H9 (cell line): ENCODE results near the gene MICAL2. TPM values are rescaled to one million over a fixed set of nuclear protein-coding genes. Genes with fewer than 3 reads are reported as not detected.

Source experiments
- DNase-seq: peaks from one replicate; pipeline ENCODE4 v3.0.0-alpha.2; 2017
- H2AFZ ChIP-seq: one replicate; pipeline ENCODE4 v1.6.1; 2013; ENCODE audit warnings: mild to moderate bottlenecking, low read length, control low read depth, moderate library complexity
- H2AK5ac ChIP-seq: 2 replicates; pipeline ENCODE4 v1.6.1; 2013; ENCODE audit warnings: low read length, control low read depth, mixed read lengths; ENCODE audit not compliant: insufficient read length
- H2BK120ac ChIP-seq: one replicate; pipeline ENCODE4 v1.6.1; 2013; ENCODE audit warnings: low read depth, mild to moderate bottlenecking, low read length, control low read depth, inconsistent platforms; ENCODE audit not compliant: poor library complexity, severe bottlenecking
- H2BK12ac ChIP-seq: 2 replicates; pipeline ENCODE4 v1.6.1; 2013; ENCODE audit warnings: low read length, control low read depth, mixed read lengths, low read depth; ENCODE audit not compliant: insufficient read length
- H2BK15ac ChIP-seq: 2 replicates; pipeline ENCODE4 v1.6.1; 2013; ENCODE audit warnings: low read depth, low read length, control low read depth
- H2BK20ac ChIP-seq: one replicate; pipeline ENCODE4 v1.6.1; 2013; ENCODE audit warnings: low read depth, mild to moderate bottlenecking, low read length, control low read depth, inconsistent platforms; ENCODE audit not compliant: poor library complexity, severe bottlenecking
- H2BK5ac ChIP-seq: 2 replicates; pipeline ENCODE4 v1.6.1; 2013; ENCODE audit warnings: low read length, control low read depth, mixed read lengths; ENCODE audit not compliant: insufficient read length
- H3K14ac ChIP-seq: 2 replicates; pipeline ENCODE4 v1.6.1; 2013; ENCODE audit warnings: low read length, control low read depth; ENCODE audit not compliant: insufficient read depth
- H3K18ac ChIP-seq: 2 replicates; pipeline ENCODE4 v1.6.1; 2013; ENCODE audit warnings: low read depth, mild to moderate bottlenecking, mixed read lengths, low read length, control low read depth; ENCODE audit not compliant: insufficient read length
- H3K23ac ChIP-seq: 2 replicates; pipeline ENCODE4 v1.6.1; 2013; ENCODE audit warnings: low read length, control low read depth, mixed read lengths, low read depth; ENCODE audit not compliant: insufficient read length
- H3K23me2 ChIP-seq: 2 replicates; pipeline ENCODE4 v1.6.1; 2013; ENCODE audit warnings: low read depth, mild to moderate bottlenecking, mixed read lengths, low read length, control low read depth; ENCODE audit not compliant: insufficient read length, poor library complexity, severe bottlenecking
- H3K27ac ChIP-seq: 2 replicates; pipeline ENCODE4 v1.5.1; 2013; ENCODE audit warnings: low read length, control low read depth, mixed read lengths, low read depth; ENCODE audit not compliant: insufficient read length
- H3K27me3 ChIP-seq: 2 replicates; pipeline ENCODE4 v1.6.1; 2013; ENCODE audit warnings: low read length, control low read depth, inconsistent platforms; ENCODE audit not compliant: insufficient read depth
- H3K4ac ChIP-seq: 2 replicates; pipeline ENCODE4 v1.6.1; 2013; ENCODE audit warnings: low read depth, mild to moderate bottlenecking, control low read depth, inconsistent platforms, low read length, moderate library complexity
- H3K4me1 ChIP-seq: 2 replicates; pipeline ENCODE4 v1.6.1; 2013; ENCODE audit warnings: low read length, control low read depth, inconsistent platforms; ENCODE audit not compliant: insufficient read depth
- H3K4me2 ChIP-seq: 2 replicates; pipeline ENCODE4 v1.6.1; 2013; ENCODE audit warnings: low read length, control low read depth, mixed read lengths; ENCODE audit not compliant: insufficient read length, insufficient read depth
- H3K56ac ChIP-seq: 2 replicates; pipeline ENCODE4 v1.6.1; 2013; ENCODE audit warnings: low read depth, mild to moderate bottlenecking, mixed read lengths, low read length, control low read depth; ENCODE audit not compliant: insufficient read length
- H3K79me1 ChIP-seq: 2 replicates; pipeline ENCODE4 v1.6.1; 2013; ENCODE audit warnings: low read depth, mild to moderate bottlenecking, moderate library complexity, low read length, control low read depth, inconsistent platforms; ENCODE audit not compliant: insufficient read depth, poor library complexity, severe bottlenecking
- H3K79me2 ChIP-seq: 2 replicates; pipeline ENCODE4 v1.6.1; 2013; ENCODE audit warnings: low read length, control low read depth, inconsistent platforms; ENCODE audit not compliant: insufficient read depth
- H3K9ac ChIP-seq: 2 replicates; pipeline ENCODE4 v1.6.1; 2013; ENCODE audit warnings: low read length, control low read depth, mixed read lengths; ENCODE audit not compliant: insufficient read length; ENCODE audit errors: extremely low read depth
- H3K9me3 ChIP-seq: one replicate; pipeline ENCODE4 v1.6.1; 2013; ENCODE audit warnings: low read depth, low read length, inconsistent platforms; ENCODE audit not compliant: control insufficient read depth
- H3T11ph ChIP-seq: one replicate; pipeline ENCODE4 v1.6.1; 2013; ENCODE audit warnings: mild to moderate bottlenecking, low read length, control low read depth, inconsistent platforms
- H4K20me1 ChIP-seq: one replicate; pipeline ENCODE4 v1.6.1; 2013; ENCODE audit not compliant: control insufficient read depth, insufficient read length, insufficient read depth
- H4K5ac ChIP-seq: 2 replicates; pipeline ENCODE4 v1.6.1; 2013; ENCODE audit warnings: low read depth, mild to moderate bottlenecking, mixed read lengths, low read length, control low read depth; ENCODE audit not compliant: insufficient read length
- H4K8ac ChIP-seq: replicated peaks from 2 replicates; pipeline ENCODE4 v1.6.1; 2013; ENCODE audit warnings: low read length, control low read depth, mixed read lengths, low read depth; ENCODE audit not compliant: insufficient read length
- H4K91ac ChIP-seq: 2 replicates; pipeline ENCODE4 v1.6.1; 2013; ENCODE audit warnings: low read depth, mild to moderate bottlenecking, moderate library complexity, mixed read lengths, low read length, control low read depth; ENCODE audit not compliant: insufficient read length
- H3K27ac Mint-ChIP-seq, 3 experiments: 2 replicates in 2 of 3; 3 replicates in 1 of 3; pipeline ENCODE4 v1.8.0; 2020 to 2021; ENCODE audit warnings: mixed read lengths in 3 of 3, mild to moderate bottlenecking in 1 of 3, moderate library complexity in 1 of 3
- H3K27me3 Mint-ChIP-seq: 2 replicates; pipeline ENCODE4 v1.8.0; 2021; ENCODE audit warnings: low read depth, mild to moderate bottlenecking, moderate library complexity, mixed read lengths
- H3K36me3 Mint-ChIP-seq, 3 experiments: 2 replicates in 2 of 3; 3 replicates in 1 of 3; pipeline ENCODE4 v1.8.0; 2020 to 2021; ENCODE audit warnings: low read depth in 3 of 3, mixed read lengths in 3 of 3; ENCODE audit not compliant: insufficient read depth in 1 of 3
- H3K4me1 Mint-ChIP-seq, 2 experiments: 2 replicates each; pipeline ENCODE4 v1.8.0; 2020; ENCODE audit warnings: mixed read lengths in 2 of 2
- H3K4me3 Mint-ChIP-seq, 2 experiments: 2 replicates in 1 of 2; 3 replicates in 1 of 2; pipeline ENCODE4 v1.8.0; 2020 to 2021; ENCODE audit warnings: mild to moderate bottlenecking in 2 of 2, mixed read lengths in 2 of 2, moderate library complexity in 1 of 2
- H3K9me3 Mint-ChIP-seq, 2 experiments: 2 replicates in 1 of 2; 3 replicates in 1 of 2; pipeline ENCODE4 v1.8.0; 2020; ENCODE audit warnings: mild to moderate bottlenecking in 2 of 2, mixed read lengths in 2 of 2, moderate library complexity in 1 of 2
- CTCF ChIP-seq: fragments of 200-600 bp; sonication (generic); conservative IDR thresholded peaks from 3 replicates; pipeline ENCODE4 v1.8.0; 2021; ENCODE audit warnings: antibody characterized with exemption, mild to moderate bottlenecking
- WGBS: extraction: QIAGEN DNeasy Blood & Tissue Kit; methylation state at CpG from one replicate; pipeline ENCODE4 v1.1.7; 2013; ENCODE audit warnings: missing lambda C conversion rate, low lambda C conversion rate, mixed read lengths; ENCODE audit not compliant: insufficient read length; ENCODE audit errors: extremely low coverage; 5-methylcytosine and 5-hydroxymethylcytosine counted together
- total RNA-seq: library from RNA; stranded (reverse); gene quantifications from 2 replicates; pipeline ENCODE4 v1.2.1, GENCODE V29; 2021

The MICAL2 gene
- total RNA-seq, 1 experiment from 2014 or later: 4.7 TPM

DNA sequence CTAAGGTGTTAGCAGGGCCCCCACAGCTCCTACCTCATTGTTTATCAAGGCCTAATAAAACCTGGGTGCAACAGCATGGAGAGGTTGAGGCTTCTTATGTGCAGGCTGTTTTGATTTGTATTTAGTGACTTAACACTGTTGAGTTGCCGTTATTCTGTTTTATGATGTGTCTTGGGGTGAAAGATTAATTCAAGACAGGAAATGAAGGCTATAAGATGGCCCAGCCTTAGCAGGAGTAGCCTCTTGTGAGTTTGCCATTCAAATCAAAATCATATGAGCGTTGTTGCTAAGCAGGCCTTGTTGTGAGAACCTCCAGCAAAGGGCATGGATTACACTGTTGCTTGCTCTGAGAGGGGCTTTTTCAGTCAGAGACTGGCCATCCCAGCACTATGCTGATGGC, 31.8 kb downstream of the MICAL2 start:
- Histone ChIP-seq H4K91ac (no peak overlapping the region), H4K20me1 (no peaks in the 10 kb centered on the region), H3K9ac (no peak overlapping the region), H2BK12ac (no peak overlapping the region), H3K79me2 (no peaks in the 10 kb centered on the region), H2AFZ (no peak overlapping the region), H4K8ac (no peak overlapping the region), H3K27ac (no peak overlapping the region), H3K4me2 (no peak overlapping the region), H3K56ac (no peak overlapping the region), H3K4me1 (no peaks in the 10 kb centered on the region; the same call in 1 of the 2 replicates), H2BK5ac (no peak overlapping the region), H3K14ac (no peak overlapping the region), H3K79me1 (no peaks in the 10 kb centered on the region), H4K5ac (no peak overlapping the region), H2BK15ac (no peak overlapping the region), H2BK120ac (no peak overlapping the region), H3K9me3 (no peaks in the 10 kb centered on the region), H3K23me2 (no peaks in the 10 kb centered on the region), H3K23ac (no peak overlapping the region), H3K27me3 (no peaks in the 10 kb centered on the region), H2AK5ac (no peak overlapping the region), H3K4ac (no peak overlapping the region), H3K18ac (no peak overlapping the region), H2BK20ac (no peak overlapping the region), H3T11ph (no peak overlapping the region)
- no peaks in the 10 kb centered on the region for H3K9me3 Mint-ChIP-seq
- H3K27me3 Mint-ChIP-seq: peaks cover 2% of the 10 kb centered on the region; the same call in 1 of the 2 replicates
- H3K4me1 Mint-ChIP-seq: peaks cover 11 to 16% of the 10 kb centered on the region in 2 experiments
- WGBS: no CpG with 5 or more reads among the region's 2 CpGs
- TF ChIP-seq CTCF: no peak
- no peaks in the 10 kb centered on the region for H3K36me3 Mint-ChIP-seq
- H3K27ac Mint-ChIP-seq: 0 out of 7 replicates have a peak overlapping the region, but pooled peaks of 1 of the 3 experiments have one; percentile 4
- no peak overlapping the region for H3K4me3 Mint-ChIP-seq
- DNase-seq: no peak
